ENCODE results near the gene EPB41L4B. TPM values are rescaled to one million over a fixed set of nuclear protein-coding genes. Genes with fewer than 3 reads are reported as not detected.

Gene EPB41L4B
- polyA plus RNA-seq, 1 donor from 2014 or later: 4.1 TPM

GRCh38 chr9:109258481-109259302 is 62.2 kb downstream of the EPB41L4B start:
- Histone ChIP-seq H3K27ac (ENCODE audit: low read length) (no peak overlapping the region), H3K27me3 (ENCODE audit: insufficient read depth, low read depth, low read length) (no peaks in the 10 kb centered on the region), H3K36me3 (ENCODE audit: insufficient read depth, low read length) (no peaks in the 10 kb centered on the region), H3K9me2 (ENCODE audit: insufficient read depth, low read length) (no peaks in the 10 kb centered on the region), H3K4me2 (ENCODE audit: low read length) (peak overlapping the region; percentile 1), H4K20me1 (ENCODE audit: insufficient read depth) (no peaks in the 10 kb centered on the region), H3K9me3 (ENCODE audit: low read length) (no peaks in the 10 kb centered on the region), H3K79me2 (replicated peaks; ENCODE audit: insufficient read depth, low read length) (no peaks in the 10 kb centered on the region), H3F3A (ENCODE audit: insufficient read depth, low read length, poor library complexity, severe bottlenecking) (no peaks in the 10 kb centered on the region), H3K4me3 (ENCODE audit: low read length) (peak overlapping the region; percentile 43), H2AFZ (ENCODE audit: low read depth, low read length) (no peak overlapping the region), H3K9ac (ENCODE audit: low read length) (peak overlapping the region; percentile 29)
- TF ChIP-seq POLR2AphosphoS5 (IDR thresholded peaks at IDR 0.05) (no peak), SMC3 (conservative IDR thresholded peaks at IDR 0.05; ENCODE audit: poor library complexity) (no peak), MXI1 (conservative IDR thresholded peaks at IDR 0.05; ENCODE audit: poor library complexity, severe bottlenecking) (no peak), TAF1 (IDR thresholded peaks at IDR 0.05; ENCODE audit: low read depth) (no peak), EZH2 (IDR thresholded peaks at IDR 0.05; ENCODE audit: borderline replicate concordance, insufficient read depth, low read length, poor library complexity, severe bottlenecking) (no peak), RAD21 (conservative IDR thresholded peaks at IDR 0.05) (no peak), EP300 (conservative IDR thresholded peaks at IDR 0.05; ENCODE audit: poor library complexity, severe bottlenecking) (no peak), CTCF (IDR thresholded peaks at IDR 0.05; ENCODE audit: poor library complexity, severe bottlenecking) (no peak), REST (IDR thresholded peaks at IDR 0.05; ENCODE audit: borderline replicate concordance) (no peak)

GRCh38 chr9:109256336-109256735 is 64.5 kb downstream of the EPB41L4B start:
- H3F3A ChIP-seq (ENCODE audit: insufficient read depth, low read length, poor library complexity, severe bottlenecking): no peaks in the 10 kb centered on the region
- no peak overlapping the region for H3K27ac ChIP-seq (ENCODE audit: low read length)
- H3K9ac ChIP-seq (ENCODE audit: low read length): no peak overlapping the region
- H3K79me2 ChIP-seq (replicated peaks; ENCODE audit: insufficient read depth, low read length): no peaks in the 10 kb centered on the region
- H3K27me3 ChIP-seq (ENCODE audit: insufficient read depth, low read depth, low read length): no peaks in the 10 kb centered on the region
- H2AFZ ChIP-seq (ENCODE audit: low read depth, low read length): no peak overlapping the region
- no peaks in the 10 kb centered on the region for H3K9me3 ChIP-seq (ENCODE audit: low read length)
- TF ChIP-seq EZH2 (IDR thresholded peaks at IDR 0.05; ENCODE audit: borderline replicate concordance, insufficient read depth, low read length, poor library complexity, severe bottlenecking) (no peak), CTCF (IDR thresholded peaks at IDR 0.05; ENCODE audit: poor library complexity, severe bottlenecking) (no peak), POLR2AphosphoS5 (IDR thresholded peaks at IDR 0.05) (no peak), EP300 (conservative IDR thresholded peaks at IDR 0.05; ENCODE audit: poor library complexity, severe bottlenecking) (no peak)
- H3K36me3 ChIP-seq (ENCODE audit: insufficient read depth, low read length): no peaks in the 10 kb centered on the region
- no peak overlapping the region for H3K4me2 ChIP-seq (ENCODE audit: low read length)
- no peaks in the 10 kb centered on the region for H3K9me2 ChIP-seq (ENCODE audit: insufficient read depth, low read length)
- H4K20me1 ChIP-seq (ENCODE audit: insufficient read depth): no peaks in the 10 kb centered on the region
- H3K4me3 ChIP-seq (ENCODE audit: low read length): no peak overlapping the region

Measured in neural cell (in vitro differentiated cells).